ENCODE measurements around the gene IMMP2L. TPM values are rescaled to one million over a fixed set of nuclear protein-coding genes. Genes with fewer than 3 reads are reported as not detected.

Gene IMMP2L
- total RNA-seq, 1 experiment from 2014 or later, result 8.8 TPM

DNA sequence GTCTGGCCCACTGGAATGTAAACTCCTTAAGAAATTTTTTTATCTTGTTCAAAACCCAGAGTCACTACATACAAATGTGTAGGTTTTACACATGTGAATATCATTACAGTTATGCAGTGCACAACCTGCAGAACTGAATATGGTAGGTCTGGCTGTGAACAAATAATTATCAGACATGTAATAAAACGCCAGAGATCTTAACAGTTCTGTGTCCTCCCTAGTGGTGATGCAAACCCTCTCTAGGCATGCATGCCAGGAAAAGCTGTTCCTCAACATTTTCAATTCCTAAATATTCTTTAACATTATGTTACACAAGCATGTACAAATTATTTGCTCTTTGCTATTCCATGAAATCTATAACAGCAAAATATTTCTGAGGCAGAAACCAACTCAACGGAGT lies 124.6 kb downstream of the IMMP2L start:
- BruUV-seq (replicated peaks), result no TSS peak
- H3K4me1 ChIP-seq (ENCODE audit: control insufficient read depth, insufficient read depth, low read length), result no peaks in the 10 kb centered on the region
- H3K36me3 ChIP-seq (ENCODE audit: control insufficient read depth, insufficient read depth, low read length), result no peaks in the 10 kb centered on the region
- no peak for DNase-seq (ENCODE audit: low read depth, low spot score)
- H3K27me3 ChIP-seq (ENCODE audit: control insufficient read depth, insufficient read depth, low read length), result no peaks in the 10 kb centered on the region
- CTCF ChIA-PET, result no interaction called here
- in situ Hi-C loops (cut with HindIII; ENCODE audit: low pct_unique_long_range_greater_than_20kb, low sequenced_read_pairs), result no loop called here
- no peak overlapping the region for H3K27ac ChIP-seq (ENCODE audit: low read length)
- POLR2A ChIA-PET, result no interaction called here
- TF ChIP-seq, protein P1, sequence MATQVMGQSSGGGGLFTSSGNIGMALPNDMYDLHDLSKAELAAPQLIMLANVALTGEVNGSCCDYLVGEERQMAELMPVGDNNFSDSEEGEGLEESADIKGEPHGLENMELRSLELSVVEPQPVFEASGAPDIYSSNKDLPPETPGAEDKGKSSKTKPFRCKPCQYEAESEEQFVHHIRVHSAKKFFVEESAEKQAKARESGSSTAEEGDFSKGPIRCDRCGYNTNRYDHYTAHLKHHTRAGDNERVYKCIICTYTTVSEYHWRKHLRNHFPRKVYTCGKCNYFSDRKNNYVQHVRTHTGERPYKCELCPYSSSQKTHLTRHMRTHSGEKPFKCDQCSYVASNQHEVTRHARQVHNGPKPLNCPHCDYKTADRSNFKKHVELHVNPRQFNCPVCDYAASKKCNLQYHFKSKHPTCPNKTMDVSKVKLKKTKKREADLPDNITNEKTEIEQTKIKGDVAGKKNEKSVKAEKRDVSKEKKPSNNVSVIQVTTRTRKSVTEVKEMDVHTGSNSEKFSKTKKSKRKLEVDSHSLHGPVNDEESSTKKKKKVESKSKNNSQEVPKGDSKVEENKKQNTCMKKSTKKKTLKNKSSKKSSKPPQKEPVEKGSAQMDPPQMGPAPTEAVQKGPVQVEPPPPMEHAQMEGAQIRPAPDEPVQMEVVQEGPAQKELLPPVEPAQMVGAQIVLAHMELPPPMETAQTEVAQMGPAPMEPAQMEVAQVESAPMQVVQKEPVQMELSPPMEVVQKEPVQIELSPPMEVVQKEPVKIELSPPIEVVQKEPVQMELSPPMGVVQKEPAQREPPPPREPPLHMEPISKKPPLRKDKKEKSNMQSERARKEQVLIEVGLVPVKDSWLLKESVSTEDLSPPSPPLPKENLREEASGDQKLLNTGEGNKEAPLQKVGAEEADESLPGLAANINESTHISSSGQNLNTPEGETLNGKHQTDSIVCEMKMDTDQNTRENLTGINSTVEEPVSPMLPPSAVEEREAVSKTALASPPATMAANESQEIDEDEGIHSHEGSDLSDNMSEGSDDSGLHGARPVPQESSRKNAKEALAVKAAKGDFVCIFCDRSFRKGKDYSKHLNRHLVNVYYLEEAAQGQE (IDR thresholded peaks at IDR 0.05; ENCODE audit: insufficient read depth in 1 of 2, low read depth in 2 of 2, low read length in 1 of 2), result no peak
- TF ChIP-seq TCF7L2 (IDR thresholded peaks at IDR 0.05; ENCODE audit: low read depth, low read length) (no peak), POLR2AphosphoS5 (IDR thresholded peaks at IDR 0.05; ENCODE audit: low read depth, low read length) (no peak), SIN3A (IDR thresholded peaks at IDR 0.05; ENCODE audit: borderline replicate concordance, insufficient read depth, low read depth, low read length) (no peak)
- TF ChIP-seq, protein P2, sequence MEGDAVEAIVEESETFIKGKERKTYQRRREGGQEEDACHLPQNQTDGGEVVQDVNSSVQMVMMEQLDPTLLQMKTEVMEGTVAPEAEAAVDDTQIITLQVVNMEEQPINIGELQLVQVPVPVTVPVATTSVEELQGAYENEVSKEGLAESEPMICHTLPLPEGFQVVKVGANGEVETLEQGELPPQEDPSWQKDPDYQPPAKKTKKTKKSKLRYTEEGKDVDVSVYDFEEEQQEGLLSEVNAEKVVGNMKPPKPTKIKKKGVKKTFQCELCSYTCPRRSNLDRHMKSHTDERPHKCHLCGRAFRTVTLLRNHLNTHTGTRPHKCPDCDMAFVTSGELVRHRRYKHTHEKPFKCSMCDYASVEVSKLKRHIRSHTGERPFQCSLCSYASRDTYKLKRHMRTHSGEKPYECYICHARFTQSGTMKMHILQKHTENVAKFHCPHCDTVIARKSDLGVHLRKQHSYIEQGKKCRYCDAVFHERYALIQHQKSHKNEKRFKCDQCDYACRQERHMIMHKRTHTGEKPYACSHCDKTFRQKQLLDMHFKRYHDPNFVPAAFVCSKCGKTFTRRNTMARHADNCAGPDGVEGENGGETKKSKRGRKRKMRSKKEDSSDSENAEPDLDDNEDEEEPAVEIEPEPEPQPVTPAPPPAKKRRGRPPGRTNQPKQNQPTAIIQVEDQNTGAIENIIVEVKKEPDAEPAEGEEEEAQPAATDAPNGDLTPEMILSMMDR (IDR thresholded peaks at IDR 0.05), result no peak
- no peaks in the 10 kb centered on the region for H3K9me3 ChIP-seq (ENCODE audit: control insufficient read depth, insufficient read depth, low read depth, low read length)
- ATAC-seq, result no peak
- intact Hi-C loops (cut with micrococcal nuclease; ENCODE audit: unreplicated experiment), result no loop called here
- no peak overlapping the region for H3K4me3 ChIP-seq (ENCODE audit: low read depth in 2 of 2, low read length in 2 of 2)

DNA sequence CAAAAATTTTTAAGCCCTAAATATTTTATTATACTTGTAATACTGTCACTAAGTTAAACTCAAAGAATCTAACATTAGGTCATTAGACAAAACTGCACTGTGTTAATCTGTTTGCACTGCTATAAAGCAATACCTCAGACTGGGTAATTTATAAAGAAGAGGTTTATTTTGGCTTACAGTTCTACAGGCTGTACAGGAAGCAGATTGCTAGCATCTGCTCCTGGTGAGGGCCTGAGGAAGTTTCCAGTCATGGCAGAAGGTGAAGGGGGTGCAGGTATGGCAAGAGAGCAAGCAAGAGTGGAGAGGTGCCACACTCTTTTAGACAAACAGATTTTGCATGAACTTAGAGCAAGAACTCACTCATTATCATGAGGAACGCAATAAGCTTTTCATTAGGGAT lies 125.7 kb downstream of the IMMP2L start:
- in situ Hi-C loops (cut with HindIII; ENCODE audit: low pct_unique_long_range_greater_than_20kb, low sequenced_read_pairs) (no loop called here), intact Hi-C loops (cut with micrococcal nuclease; ENCODE audit: unreplicated experiment) (no loop called here)
- Histone ChIP-seq H3K36me3 (ENCODE audit: control insufficient read depth, insufficient read depth, low read length) (no peaks in the 10 kb centered on the region), H3K9me3 (ENCODE audit: control insufficient read depth, insufficient read depth, low read depth, low read length) (no peaks in the 10 kb centered on the region; the same call in 1 of the 2 replicates), H3K4me1 (ENCODE audit: control insufficient read depth, insufficient read depth, low read length) (no peaks in the 10 kb centered on the region), H3K4me3 (ENCODE audit: low read depth in 2 of 2, low read length in 2 of 2) (no peak overlapping the region), H3K27me3 (ENCODE audit: control insufficient read depth, insufficient read depth, low read length) (no peaks in the 10 kb centered on the region), H3K27ac (ENCODE audit: low read length) (no peak overlapping the region)
- BruUV-seq (replicated peaks), result no TSS peak
- ChIA-PET CTCF (no interaction called here), POLR2A (no interaction called here)
- TF ChIP-seq, protein P1 (IDR thresholded peaks at IDR 0.05; ENCODE audit: insufficient read depth in 1 of 2, low read depth in 2 of 2, low read length in 1 of 2), result no peak
- no peak for TF ChIP-seq TCF7L2 (IDR thresholded peaks at IDR 0.05; ENCODE audit: low read depth, low read length)
- TF ChIP-seq, protein P2 (IDR thresholded peaks at IDR 0.05), result no peak
- TF ChIP-seq SIN3A (IDR thresholded peaks at IDR 0.05; ENCODE audit: borderline replicate concordance, insufficient read depth, low read depth, low read length), result no peak
- TF ChIP-seq POLR2AphosphoS5 (IDR thresholded peaks at IDR 0.05; ENCODE audit: low read depth, low read length), result no peak
- DNase-seq (ENCODE audit: low read depth, low spot score) (no peak), ATAC-seq (no peak)
